ENCODE results near the gene CNN2.
A peak's percentile ranks its signal among the peaks of the same experiment; 100 is the strongest.

Gene CNN2

GRCh38 chr19:1047696-1048147, 21.3 kb downstream of the CNN2 start:
- Mint-ChIP-seq H3K4me1 (no peaks in the 10 kb centered on the region), H3K4me3 (no peak overlapping the region), H3K36me3 (ENCODE audit: low read depth) (no peaks in the 10 kb centered on the region), H3K27me3 (ENCODE audit: low read depth) (no peaks in the 10 kb centered on the region), H3K27ac (no peak overlapping the region), H3K9me3 (no peaks in the 10 kb centered on the region)
- no peak for TF ChIP-seq CTCF (IDR thresholded peaks at IDR 0.05; ENCODE audit: unreplicated experiment in 3 of 3)

GRCh38 chr19:1049106-1049505, 22.7 kb downstream of the CNN2 start:
- TF ChIP-seq CTCF (IDR thresholded peaks at IDR 0.05; ENCODE audit: unreplicated experiment in 3 of 3) = no peak
- Mint-ChIP-seq H3K4me3 (no peak overlapping the region), H3K27ac (no peak overlapping the region), H3K9me3 (no peaks in the 10 kb centered on the region), H3K36me3 (ENCODE audit: low read depth) (no peaks in the 10 kb centered on the region), H3K27me3 (ENCODE audit: low read depth) (no peaks in the 10 kb centered on the region), H3K4me1 (no peaks in the 10 kb centered on the region)

- no peaks in the 10 kb centered on the region for H3K9me3 Mint-ChIP-seq
- no peak overlapping the region for H3K4me3 Mint-ChIP-seq
Measured at GRCh38 chr19:1049800-1050199, 23.4 kb downstream of the CNN2 start.

GRCh38 chr19:1050989-1051788, 24.8 kb downstream of the CNN2 start:
- Mint-ChIP-seq H3K4me3 (no peak overlapping the region), H3K9me3 (no peaks in the 10 kb centered on the region), H3K4me1 (no peaks in the 10 kb centered on the region), H3K27me3 (ENCODE audit: low read depth) (no peaks in the 10 kb centered on the region), H3K36me3 (ENCODE audit: low read depth) (no peaks in the 10 kb centered on the region), H3K27ac (peak overlapping the region; percentile 23 to 84 (median 37))
- no peak for TF ChIP-seq CTCF (IDR thresholded peaks at IDR 0.05; ENCODE audit: unreplicated experiment in 3 of 3)

More at GRCh38 chr19:1049800-1050199, 23.4 kb downstream of the CNN2 start:
- no peaks in the 10 kb centered on the region for H3K36me3 Mint-ChIP-seq (ENCODE audit: low read depth)
- no peak overlapping the region for H3K27ac Mint-ChIP-seq
- no peak for TF ChIP-seq CTCF (IDR thresholded peaks at IDR 0.05; ENCODE audit: unreplicated experiment in 3 of 3)
- no peaks in the 10 kb centered on the region for H3K27me3 Mint-ChIP-seq (ENCODE audit: low read depth)
- no peaks in the 10 kb centered on the region for H3K4me1 Mint-ChIP-seq

DNA sequence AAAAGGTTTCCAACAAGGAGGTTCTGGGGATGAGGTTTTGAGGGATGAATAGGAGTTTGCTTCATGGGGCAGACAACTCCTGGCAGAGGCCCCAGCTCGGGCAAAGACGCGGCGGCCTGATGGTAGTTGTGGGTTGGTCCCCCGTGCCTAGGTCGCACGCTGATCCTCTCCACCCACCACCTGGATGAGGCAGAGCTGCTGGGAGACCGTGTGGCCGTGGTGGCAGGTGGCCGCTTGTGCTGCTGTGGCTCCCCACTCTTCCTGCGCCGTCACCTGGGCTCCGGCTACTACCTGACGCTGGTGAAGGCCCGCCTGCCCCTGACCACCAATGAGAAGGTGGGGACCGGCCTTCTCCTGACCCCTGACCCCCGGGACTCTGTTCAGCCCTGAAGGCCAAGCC, 25.4 kb downstream of the CNN2 start:
- Mint-ChIP-seq H3K27me3 (ENCODE audit: low read depth) (no peaks in the 10 kb centered on the region), H3K4me1 (no peaks in the 10 kb centered on the region), H3K36me3 (ENCODE audit: low read depth) (no peaks in the 10 kb centered on the region), H3K9me3 (no peaks in the 10 kb centered on the region), H3K4me3 (no peak overlapping the region), H3K27ac (peak overlapping the region; percentile 23 to 84 (median 37))
- TF ChIP-seq CTCF (IDR thresholded peaks at IDR 0.05; ENCODE audit: unreplicated experiment in 3 of 3) = no peak
